ENCODE data around the gene PNMA8B. TPM values are rescaled to one million over a fixed set of nuclear protein-coding genes. Genes with fewer than 3 reads are reported as not detected.

PNMA8B gene
- polyA plus RNA-seq, 1 donor from 2014 or later, result 10.1 TPM

- Histone ChIP-seq H3K36me3 (ENCODE audit: insufficient read depth, low read length) (no peaks in the 10 kb centered on the region), H2AFZ (ENCODE audit: low read depth, low read length) (peak within 1 kb of the TSS; percentile 56), H3F3A (ENCODE audit: insufficient read depth, low read length, poor library complexity, severe bottlenecking) (no peaks in the 10 kb centered on the region), H3K4me2 (ENCODE audit: low read length) (peak within 1 kb of the TSS; percentile 81), H3K9me2 (ENCODE audit: insufficient read depth, low read length) (no peaks in the 10 kb centered on the region), H3K79me2 (replicated peaks; ENCODE audit: insufficient read depth, low read length) (peaks cover 18% of the 10 kb centered on the region), H3K27me3 (ENCODE audit: insufficient read depth, low read depth, low read length) (no peaks in the 10 kb centered on the region), H3K9ac (ENCODE audit: low read length) (peak within 1 kb of the TSS; percentile 98), H3K27ac (ENCODE audit: low read length) (peak within 1 kb of the TSS; percentile 90), H3K9me3 (ENCODE audit: low read length) (no peaks in the 10 kb centered on the region), H4K20me1 (ENCODE audit: insufficient read depth) (no peaks in the 10 kb centered on the region), H3K4me3 (ENCODE audit: low read length) (peak within 1 kb of the TSS; percentile 98)
- peak; percentile 81 for TF ChIP-seq MXI1 (conservative IDR thresholded peaks at IDR 0.05; ENCODE audit: poor library complexity, severe bottlenecking)
- TF ChIP-seq EZH2 (IDR thresholded peaks at IDR 0.05; ENCODE audit: borderline replicate concordance, insufficient read depth, low read length, poor library complexity, severe bottlenecking), result no peak
- no peak for TF ChIP-seq TAF1 (IDR thresholded peaks at IDR 0.05; ENCODE audit: low read depth)
- peak; percentile 88 for TF ChIP-seq POLR2AphosphoS5 (IDR thresholded peaks at IDR 0.05)
- TF ChIP-seq CTCF (IDR thresholded peaks at IDR 0.05; ENCODE audit: poor library complexity, severe bottlenecking), result no peak
- peak; percentile 55 for TF ChIP-seq EP300 (conservative IDR thresholded peaks at IDR 0.05; ENCODE audit: poor library complexity, severe bottlenecking)
- TF ChIP-seq REST (IDR thresholded peaks at IDR 0.05; ENCODE audit: borderline replicate concordance), result peak; percentile 62
- peak; percentile 55 for TF ChIP-seq RAD21 (conservative IDR thresholded peaks at IDR 0.05)
- TF ChIP-seq SMC3 (conservative IDR thresholded peaks at IDR 0.05; ENCODE audit: poor library complexity), result no peak
These were observed 24.4 kb downstream of the PNMA8B start, which contains the start of gene PNMA8A for GRCh38 chr19:46471116-46471733. Gene PNMA8A (minus strand): TSS chr19:46471563. CDS start chr19:46471035, 528 bp downstream.

- Histone ChIP-seq H3K4me2 (ENCODE audit: low read length) (peak overlapping the region; percentile 81), H3K9ac (ENCODE audit: low read length) (peak overlapping the region; percentile 98), H3K36me3 (ENCODE audit: insufficient read depth, low read length) (no peaks in the 10 kb centered on the region), H3K79me2 (replicated peaks; ENCODE audit: insufficient read depth, low read length) (peaks cover 18% of the 10 kb centered on the region), H3K9me3 (ENCODE audit: low read length) (no peaks in the 10 kb centered on the region), H3F3A (ENCODE audit: insufficient read depth, low read length, poor library complexity, severe bottlenecking) (no peaks in the 10 kb centered on the region), H3K27ac (ENCODE audit: low read length) (peak overlapping the region; percentile 90), H4K20me1 (ENCODE audit: insufficient read depth) (no peaks in the 10 kb centered on the region), H3K4me3 (ENCODE audit: low read length) (peak overlapping the region; percentile 98), H2AFZ (ENCODE audit: low read depth, low read length) (no peak overlapping the region), H3K27me3 (ENCODE audit: insufficient read depth, low read depth, low read length) (no peaks in the 10 kb centered on the region), H3K9me2 (ENCODE audit: insufficient read depth, low read length) (no peaks in the 10 kb centered on the region)
- no peak for TF ChIP-seq EZH2 (IDR thresholded peaks at IDR 0.05; ENCODE audit: borderline replicate concordance, insufficient read depth, low read length, poor library complexity, severe bottlenecking)
- TF ChIP-seq EP300 (conservative IDR thresholded peaks at IDR 0.05; ENCODE audit: poor library complexity, severe bottlenecking), result no peak
- no peak for TF ChIP-seq POLR2AphosphoS5 (IDR thresholded peaks at IDR 0.05)
- no peak for TF ChIP-seq TAF1 (IDR thresholded peaks at IDR 0.05; ENCODE audit: low read depth)
- no peak for TF ChIP-seq MXI1 (conservative IDR thresholded peaks at IDR 0.05; ENCODE audit: poor library complexity, severe bottlenecking)
These were observed 25.3 kb downstream of the PNMA8B start for GRCh38 chr19:46470376-46470775.

Data from neural cell (in vitro differentiated cells).